Fibroblast of peridontal ligament (primary cell): ENCODE results near the gene PLCB2.

Experiments
- DNase-seq: peaks from one replicate; pipeline ENCODE4 v3.0.0-alpha.2; 2010; ENCODE audit errors: extremely low read depth

Gene PLCB2

GRCh38 chr15:40307421-40308211 is at the start of gene PLCB2:
Gene PLCB2, minus strand, starts transcription at chr15:40307935. Its CDS starts 263 bp downstream, at chr15:40307672.
- no peak for DNase-seq

- no peak for DNase-seq
Measured at GRCh38 chr15:40357246-40357645, 49.5 kb upstream of the PLCB2 start.

GRCh38 chr15:40355976-40356585 is 48.3 kb upstream of the PLCB2 start:
- DNase-seq = no peak

- peak; percentile 36 for DNase-seq
Measured at GRCh38 chr15:40354408-40355171, 46.9 kb upstream of the PLCB2 start.

- no peak for DNase-seq
Measured at GRCh38 chr15:40353697-40354096, 46.0 kb upstream of the PLCB2 start.

GRCh38 chr15:40352281-40352901 is 44.7 kb upstream of the PLCB2 start:
- no peak for DNase-seq

- no peak for DNase-seq
Measured at GRCh38 chr15:40349163-40349562, 41.4 kb upstream of the PLCB2 start.

GRCh38 chr15:40348474-40348870 is 40.7 kb upstream of the PLCB2 start:
- DNase-seq = no peak

GRCh38 chr15:40347559-40348473 is 40.1 kb upstream of the PLCB2 start:
- no peak for DNase-seq

GRCh38 chr15:40346579-40347558 is 39.1 kb upstream of the PLCB2 start:
- DNase-seq = no peak

- no peak for DNase-seq
Measured at GRCh38 chr15:40345867-40346578, 38.3 kb upstream of the PLCB2 start.

GRCh38 chr15:40345225-40345866 is 37.6 kb upstream of the PLCB2 start:
- no peak for DNase-seq

- peak; percentile 66 for DNase-seq
Measured at GRCh38 chr15:40344631-40345120, 36.9 kb upstream of the PLCB2 start.

GRCh38 chr15:40344217-40344616 is 36.5 kb upstream of the PLCB2 start:
- DNase-seq = no peak

- DNase-seq = peak; percentile 75
Measured at GRCh38 chr15:40343512-40343911, 35.8 kb upstream of the PLCB2 start.

GRCh38 chr15:40342416-40343320 is 34.9 kb upstream of the PLCB2 start:
- DNase-seq = no peak

- peak; percentile 87 for DNase-seq
Measured at GRCh38 chr15:40340740-40341400, 33.1 kb upstream of the PLCB2 start, which contains the start of gene CCDC9B. Gene CCDC9B, minus strand, starts transcription at chr15:40340939. Its CDS starts 120 bp downstream, at chr15:40340819.
